C4-2B (cell line): ENCODE measurements around the gene FAM117A.

Experiments
- H3K27ac ChIP-seq: fragments of 450-650 bp; 2 replicates; pipeline ENCODE4 v1.5.1; 2017
- ZFX ChIP-seq: fragments of 450-650 bp; IDR thresholded peaks from 2 replicates; pipeline ENCODE4 v1.6.1; 2017
- TF ChIP-seq, protein P1 (sequence below): fragments of 450-650 bp; conservative IDR thresholded peaks from 2 replicates; pipeline ENCODE4 v1.5.1; 2017; ENCODE audit warnings: mild to moderate bottlenecking

Gene FAM117A

DNA sequence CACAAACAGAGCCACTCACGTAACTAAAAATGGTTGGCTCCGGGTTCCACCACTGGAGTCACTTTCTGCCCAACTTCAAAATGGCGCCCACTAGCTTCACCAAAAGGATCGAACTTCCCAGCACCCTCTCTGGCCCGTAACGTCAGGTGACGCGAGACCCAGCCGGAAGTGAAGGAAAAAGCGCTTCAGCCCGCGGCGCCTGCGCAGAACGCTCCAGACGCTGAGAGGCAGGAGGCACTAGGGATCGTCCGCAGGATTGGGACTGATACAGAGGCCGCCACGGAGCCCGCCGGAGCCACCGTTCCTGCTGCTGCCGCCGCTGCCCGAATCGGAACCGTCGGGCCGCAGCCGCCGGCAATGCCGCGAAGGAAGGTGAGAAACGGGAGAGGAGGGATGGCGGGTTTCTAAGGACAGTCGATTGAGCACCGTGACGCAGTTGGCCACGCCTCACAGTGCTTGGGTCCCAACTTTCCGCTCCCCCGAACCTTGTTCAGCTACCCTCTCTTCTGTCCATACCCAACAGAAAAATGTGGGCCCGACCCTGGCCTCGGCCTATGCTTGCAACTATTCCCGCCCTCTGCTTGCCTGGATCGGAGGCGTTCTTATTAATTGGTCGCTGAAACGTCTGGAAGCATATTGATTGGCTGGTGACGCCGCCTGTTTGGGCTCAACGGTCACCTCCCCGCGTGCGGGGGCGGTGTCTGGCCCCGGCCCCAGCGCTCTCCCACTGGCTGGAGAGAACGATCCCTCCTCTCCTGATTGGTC lies 24.7 kb upstream of the FAM117A start, which contains the start of gene KAT7:
KAT7 (plus strand) TSS at position 204 of the 765 bp plus-strand sequence; CDS start at position 358, 154 bp downstream.
- TF ChIP-seq, protein P1, sequence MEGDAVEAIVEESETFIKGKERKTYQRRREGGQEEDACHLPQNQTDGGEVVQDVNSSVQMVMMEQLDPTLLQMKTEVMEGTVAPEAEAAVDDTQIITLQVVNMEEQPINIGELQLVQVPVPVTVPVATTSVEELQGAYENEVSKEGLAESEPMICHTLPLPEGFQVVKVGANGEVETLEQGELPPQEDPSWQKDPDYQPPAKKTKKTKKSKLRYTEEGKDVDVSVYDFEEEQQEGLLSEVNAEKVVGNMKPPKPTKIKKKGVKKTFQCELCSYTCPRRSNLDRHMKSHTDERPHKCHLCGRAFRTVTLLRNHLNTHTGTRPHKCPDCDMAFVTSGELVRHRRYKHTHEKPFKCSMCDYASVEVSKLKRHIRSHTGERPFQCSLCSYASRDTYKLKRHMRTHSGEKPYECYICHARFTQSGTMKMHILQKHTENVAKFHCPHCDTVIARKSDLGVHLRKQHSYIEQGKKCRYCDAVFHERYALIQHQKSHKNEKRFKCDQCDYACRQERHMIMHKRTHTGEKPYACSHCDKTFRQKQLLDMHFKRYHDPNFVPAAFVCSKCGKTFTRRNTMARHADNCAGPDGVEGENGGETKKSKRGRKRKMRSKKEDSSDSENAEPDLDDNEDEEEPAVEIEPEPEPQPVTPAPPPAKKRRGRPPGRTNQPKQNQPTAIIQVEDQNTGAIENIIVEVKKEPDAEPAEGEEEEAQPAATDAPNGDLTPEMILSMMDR: no peak
- TF ChIP-seq ZFX: peak; percentile 82
- H3K27ac ChIP-seq: peak within 1 kb of the TSS; percentile 99

DNA sequence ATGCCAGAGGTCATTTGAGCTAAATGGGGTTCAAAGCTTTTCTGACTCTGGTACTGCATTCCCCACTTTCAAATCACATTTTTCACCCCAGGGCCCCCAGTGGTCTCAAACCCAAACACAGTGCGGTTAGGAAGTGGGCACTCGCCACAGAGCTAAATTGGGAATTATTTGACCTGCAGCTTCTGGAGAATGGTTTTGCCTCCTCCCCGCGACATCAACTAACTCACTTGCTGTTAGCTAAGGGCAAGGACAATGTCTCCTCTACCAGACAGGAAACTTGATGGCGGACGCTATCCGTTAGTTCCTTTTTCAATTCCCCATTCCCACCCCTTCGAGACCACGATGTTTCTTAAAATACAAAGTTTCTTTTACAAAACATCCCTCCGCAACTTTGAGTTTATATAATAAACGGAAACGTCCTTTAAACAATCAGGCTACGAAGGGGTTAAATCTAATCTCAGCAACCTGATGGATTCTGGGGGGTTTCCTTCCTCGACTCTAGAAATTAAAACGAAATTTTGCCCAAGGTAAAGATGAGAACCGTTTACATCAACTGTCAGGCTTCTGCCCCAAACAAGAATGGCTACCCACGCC lies 24.1 kb upstream of the FAM117A start:
- TF ChIP-seq ZFX: no peak
- TF ChIP-seq, protein P1: no peak
- H3K27ac ChIP-seq: peak overlapping the region; percentile 99

DNA sequence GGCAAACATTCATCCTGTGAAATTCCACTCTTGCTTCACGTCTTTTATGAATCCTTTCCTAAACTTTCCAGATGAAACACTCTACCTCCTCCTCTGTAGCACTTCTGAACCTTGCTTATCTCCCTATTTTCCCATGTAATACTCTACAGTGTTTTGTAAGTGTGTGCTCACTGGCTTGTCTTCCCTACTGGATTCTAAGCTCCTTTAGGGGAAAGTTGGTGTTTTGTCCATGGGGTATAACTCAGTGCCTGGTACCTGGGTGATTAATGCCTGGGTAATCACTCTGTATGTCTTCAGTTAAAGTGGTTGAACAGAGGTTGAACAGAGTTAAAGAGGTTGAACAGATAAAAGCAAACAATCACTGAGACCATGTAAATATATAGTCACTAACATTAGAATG lies 20.7 kb upstream of the FAM117A start:
- no peak overlapping the region for H3K27ac ChIP-seq
- no peak for TF ChIP-seq ZFX
- TF ChIP-seq, protein P1: no peak

DNA sequence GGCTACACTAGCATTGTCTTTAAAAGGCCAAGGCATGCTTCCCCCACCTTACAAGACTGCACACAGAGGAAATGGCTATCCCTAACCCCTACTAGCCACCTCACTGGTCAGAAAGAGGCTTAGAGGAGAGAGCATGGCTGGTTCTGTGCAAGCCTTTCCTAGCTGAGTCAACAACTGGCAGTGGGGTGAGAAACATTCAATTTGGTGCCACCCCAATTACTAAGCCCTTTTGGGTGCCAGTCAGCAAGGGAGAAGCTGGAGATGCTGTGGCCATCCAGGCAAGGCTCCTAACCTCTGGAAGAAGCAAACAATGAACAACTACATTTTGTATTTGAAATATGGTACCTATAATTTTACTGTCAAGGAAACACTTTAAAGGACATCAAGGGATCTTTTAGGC lies 19.9 kb upstream of the FAM117A start:
- H3K27ac ChIP-seq: no peak overlapping the region
- TF ChIP-seq, protein P1: no peak

DNA sequence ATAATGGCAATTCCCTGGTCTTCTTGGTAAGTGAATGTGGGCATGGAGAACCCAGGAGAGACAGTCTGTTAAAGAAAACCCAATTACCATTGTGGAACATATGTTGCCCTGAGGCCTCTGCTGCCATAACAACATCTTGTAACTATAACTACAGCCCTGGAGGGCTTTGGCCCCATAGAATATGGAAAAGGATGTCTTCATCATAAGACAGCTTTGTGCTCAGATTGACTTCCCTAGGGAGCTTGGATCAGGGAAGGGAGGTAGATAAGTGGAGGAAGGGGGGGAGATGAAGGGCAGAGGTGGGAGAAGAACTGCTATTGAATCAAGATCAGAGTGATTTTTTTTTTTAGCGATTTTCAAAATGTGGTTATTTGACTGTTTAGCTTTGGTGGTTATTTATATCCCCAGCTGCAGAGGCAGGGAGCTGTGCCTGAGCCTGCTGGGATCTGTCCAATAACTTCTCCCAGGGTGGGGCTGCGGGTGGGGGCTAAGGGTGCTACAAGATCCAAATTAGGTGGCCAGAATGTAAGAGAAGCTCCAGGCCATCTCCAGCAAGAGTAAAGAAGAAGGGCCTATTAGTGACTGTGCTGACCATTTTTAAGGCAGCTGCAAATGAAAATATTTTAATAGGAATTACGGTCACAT lies 19.3 kb upstream of the FAM117A start:
- H3K27ac ChIP-seq: no peak overlapping the region
- TF ChIP-seq, protein P1: no peak
- TF ChIP-seq ZFX: no peak

DNA sequence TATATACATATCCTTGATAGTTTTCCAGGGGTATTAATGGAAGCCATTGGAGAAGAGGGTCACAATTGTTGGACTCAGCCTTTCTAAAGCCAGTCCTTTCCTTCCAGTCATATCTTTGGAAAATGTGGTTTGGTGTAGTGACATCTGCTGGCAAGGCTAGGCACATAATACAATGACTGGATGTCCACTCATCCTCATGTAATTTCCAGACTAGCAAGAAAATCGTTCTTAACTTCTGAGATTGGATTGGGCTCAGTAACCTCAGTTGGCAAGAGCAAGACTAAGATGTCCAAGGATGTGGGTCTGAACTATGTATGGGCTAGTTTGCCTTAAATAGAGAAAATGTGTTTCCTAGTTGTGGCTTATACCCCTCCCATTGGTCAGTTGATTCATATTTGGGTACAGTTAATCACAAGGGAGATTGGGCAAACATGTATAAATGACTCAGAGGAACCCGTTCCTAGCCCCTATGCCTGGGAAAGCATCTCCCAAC lies 15.9 kb upstream of the FAM117A start:
- no peak overlapping the region for H3K27ac ChIP-seq
- no peak for TF ChIP-seq ZFX
- TF ChIP-seq, protein P1: peak; percentile 63

DNA sequence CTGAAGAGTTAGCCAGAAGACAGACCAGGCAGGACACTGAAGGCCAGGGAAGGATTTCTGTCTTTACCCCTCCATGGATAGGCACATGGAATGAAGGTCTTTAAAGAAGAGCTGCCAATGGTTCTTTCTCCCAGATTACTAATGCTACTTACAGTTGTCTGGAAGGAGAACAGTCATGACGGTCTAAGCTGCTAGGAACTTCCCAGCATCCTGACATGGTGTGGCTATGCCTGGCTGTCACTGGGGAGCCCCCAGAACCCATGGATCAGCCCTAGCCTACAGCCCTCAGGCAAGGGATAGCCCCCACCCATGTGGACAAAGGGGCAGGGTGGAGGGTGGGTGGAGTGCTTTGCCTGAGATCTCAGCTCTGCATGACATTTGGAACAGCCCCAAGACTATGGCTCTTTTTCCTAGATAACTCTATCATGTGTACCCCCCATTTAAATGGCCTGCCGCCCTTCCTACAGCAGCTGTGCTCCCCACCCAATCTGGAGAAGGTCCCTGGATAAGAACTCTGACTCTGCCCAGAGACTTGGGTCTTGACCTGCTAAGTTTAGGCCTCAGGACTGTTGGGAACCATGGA lies 15.3 kb upstream of the FAM117A start:
- TF ChIP-seq, protein P1: no peak
- TF ChIP-seq ZFX: no peak
- no peak overlapping the region for H3K27ac ChIP-seq
